CD4-positive, alpha-beta T cell treated with Interleukin-15 for 4 hours (primary cell): ENCODE measurements around the gene CCDC102B.
"Not testable (repeated sequence)": the region's sequence is repeated elsewhere in the genome, so short reads cannot be mapped to it uniquely, and the experiment has no call there.

Experiments used
- DNase-seq: peaks from one replicate; pipeline ENCODE4 v3.0.0-alpha.2; 2020; ENCODE audit warnings: low spot score

Gene CCDC102B

DNA sequence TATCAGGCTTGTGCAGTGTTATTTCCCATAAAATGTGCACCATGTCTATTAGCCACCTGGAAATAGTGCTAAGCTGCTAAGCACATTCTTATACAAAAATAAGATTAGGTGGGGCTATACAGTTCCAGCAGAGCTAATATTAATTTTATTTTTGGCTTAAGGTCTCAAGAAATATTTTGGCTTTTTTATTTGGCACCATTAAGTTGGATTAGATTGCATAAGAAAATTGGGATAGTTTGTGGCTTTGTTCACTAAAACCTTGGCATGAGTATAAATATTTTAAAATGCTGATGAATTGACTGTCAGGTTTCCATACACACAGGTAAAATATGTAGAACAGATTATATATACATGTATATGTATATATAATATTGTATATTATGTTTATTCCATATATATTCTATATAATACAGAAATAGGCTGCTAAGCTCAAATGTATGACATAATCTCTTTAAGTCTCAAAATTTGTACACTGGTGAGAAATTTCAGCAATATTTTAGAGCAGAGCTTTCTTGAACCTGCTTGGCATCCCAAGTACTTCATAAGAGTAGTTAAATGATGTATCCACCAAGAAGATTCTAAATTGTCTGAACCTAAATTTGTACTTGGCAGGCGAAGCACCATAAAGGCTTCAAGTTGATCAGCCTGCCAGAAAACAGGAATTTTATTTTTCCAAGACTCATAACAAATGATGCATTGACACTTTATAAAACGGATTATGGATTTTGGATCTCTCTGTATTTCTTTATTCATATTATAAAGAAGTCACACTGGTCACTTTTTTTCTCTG lies 32.6 kb downstream of the CCDC102B start:
- no peak for DNase-seq

DNA sequence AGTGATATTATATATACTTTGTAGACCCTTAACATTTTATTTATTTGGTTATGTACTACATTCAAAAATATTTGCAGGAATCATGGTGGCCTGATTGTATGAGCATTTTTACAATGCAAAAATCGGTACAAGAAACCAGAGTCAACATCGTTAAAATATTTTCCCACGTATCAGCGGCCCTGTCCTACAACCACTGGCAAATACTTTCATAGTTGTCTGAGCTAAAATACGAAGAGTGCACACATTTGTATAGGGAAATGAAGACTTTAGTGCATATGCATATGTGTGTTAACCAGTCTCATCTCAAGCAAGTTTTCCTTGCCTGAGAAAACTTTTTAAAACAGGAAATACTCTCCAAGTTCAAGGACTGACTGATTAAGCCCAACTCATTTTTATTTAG lies 35.9 kb downstream of the CCDC102B start:
- DNase-seq, result no peak

DNA sequence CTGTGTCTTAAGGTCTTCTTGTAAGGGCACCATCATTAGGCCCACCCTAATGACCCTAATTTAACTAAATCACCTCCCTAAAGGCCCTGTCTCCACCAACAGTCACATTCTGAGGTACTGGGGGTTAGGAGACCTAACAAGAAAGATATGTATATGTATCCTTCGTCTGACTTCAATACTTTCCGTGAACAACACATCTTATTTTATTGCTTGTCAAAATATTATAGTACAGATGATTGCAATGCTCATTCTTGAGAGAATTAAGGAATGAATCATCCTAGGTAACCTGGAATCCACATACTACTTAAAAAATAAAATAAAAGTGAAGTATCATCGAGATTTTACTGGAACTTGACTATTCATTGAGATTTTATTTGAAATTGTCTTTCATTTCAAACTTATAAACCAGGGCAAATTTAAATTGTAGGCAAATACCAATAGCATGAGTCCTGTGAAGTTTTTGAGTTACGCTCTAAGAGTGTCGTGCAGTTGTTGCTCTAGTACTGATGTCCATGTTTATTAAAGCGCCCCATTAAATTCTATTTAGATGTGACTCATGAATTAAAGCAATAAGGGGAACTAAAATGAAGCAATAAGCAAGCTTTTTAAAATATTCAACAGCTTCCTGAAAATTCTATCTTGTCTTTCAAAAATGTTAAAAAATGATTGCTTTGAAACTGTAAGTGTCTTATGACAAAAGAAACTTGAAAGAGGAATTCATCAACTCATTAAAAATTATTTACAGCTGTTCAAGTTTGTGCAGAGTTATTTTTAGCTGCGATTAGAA lies 40.0 kb downstream of the CCDC102B start:
- no peak for DNase-seq

DNA sequence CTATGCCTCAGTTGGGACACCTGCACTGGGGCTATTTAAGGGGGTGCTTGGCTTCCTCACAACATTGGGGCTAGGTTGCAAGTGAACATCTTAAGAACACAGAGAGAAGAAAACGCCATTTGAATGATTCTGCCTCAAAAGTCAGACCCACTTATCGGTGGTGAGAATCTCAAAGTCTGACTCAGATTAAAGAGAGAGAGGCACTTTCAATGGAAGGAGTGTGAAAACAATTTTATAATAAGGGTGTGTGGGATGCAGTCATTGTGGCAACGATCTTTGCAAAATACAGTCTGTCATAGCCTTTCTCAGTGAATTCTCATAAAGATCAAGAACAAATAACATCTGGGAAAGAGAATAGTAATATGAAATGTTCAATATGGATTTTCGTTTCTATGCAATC lies 41.8 kb downstream of the CCDC102B start:
- no peak for DNase-seq

DNA sequence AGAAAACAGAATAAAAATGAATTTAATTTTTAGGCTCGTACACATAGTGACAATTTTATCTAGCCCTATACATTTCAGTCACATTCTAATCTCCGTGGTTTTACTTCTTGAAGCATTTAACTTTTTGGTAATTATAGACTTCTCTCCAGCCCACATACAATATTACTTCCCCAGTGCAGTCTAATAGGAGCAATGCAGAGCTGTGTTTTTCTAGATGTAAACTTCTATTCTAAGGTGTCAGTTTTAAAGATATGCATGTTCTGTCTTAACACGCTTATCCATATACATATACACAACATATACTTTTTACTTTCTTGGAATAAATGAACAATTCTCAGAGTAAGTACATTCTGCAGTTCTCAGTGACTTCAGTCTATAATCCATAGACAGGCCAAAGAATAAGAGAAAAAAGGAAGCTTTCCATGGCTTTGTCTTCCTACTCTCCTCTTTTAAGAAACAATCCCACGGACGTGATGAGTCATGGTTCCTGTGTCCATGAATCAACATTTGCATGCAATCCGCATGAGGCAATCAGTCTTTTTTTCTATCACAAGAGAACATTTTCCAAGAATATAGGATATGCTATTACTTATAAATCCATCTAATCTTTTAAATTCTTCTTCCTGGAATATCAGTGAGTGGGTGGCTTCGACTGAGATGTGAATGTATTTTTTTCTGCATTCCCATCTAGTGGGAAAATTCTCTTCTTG lies 42.8 kb downstream of the CCDC102B start:
- no peak for DNase-seq

DNA sequence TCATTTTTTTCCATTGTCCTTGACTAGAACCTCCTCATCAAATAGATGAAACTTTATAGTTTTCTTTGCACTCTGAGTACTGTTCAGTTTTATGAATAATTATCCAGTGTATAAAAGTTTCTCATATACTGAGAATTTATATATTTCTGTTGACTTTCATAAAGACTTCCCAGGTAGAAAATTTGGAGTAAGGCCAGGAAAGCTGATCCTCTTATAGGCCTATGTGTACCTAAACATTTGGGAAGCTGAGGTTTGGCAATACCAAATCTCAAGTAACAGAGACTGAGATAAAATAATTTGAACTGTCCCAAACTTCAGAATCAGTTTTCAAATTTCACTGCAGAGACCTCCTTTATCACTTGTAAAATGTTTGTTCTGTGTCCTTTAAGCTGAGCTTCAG lies 43.4 kb downstream of the CCDC102B start:
- no peak for DNase-seq

DNA sequence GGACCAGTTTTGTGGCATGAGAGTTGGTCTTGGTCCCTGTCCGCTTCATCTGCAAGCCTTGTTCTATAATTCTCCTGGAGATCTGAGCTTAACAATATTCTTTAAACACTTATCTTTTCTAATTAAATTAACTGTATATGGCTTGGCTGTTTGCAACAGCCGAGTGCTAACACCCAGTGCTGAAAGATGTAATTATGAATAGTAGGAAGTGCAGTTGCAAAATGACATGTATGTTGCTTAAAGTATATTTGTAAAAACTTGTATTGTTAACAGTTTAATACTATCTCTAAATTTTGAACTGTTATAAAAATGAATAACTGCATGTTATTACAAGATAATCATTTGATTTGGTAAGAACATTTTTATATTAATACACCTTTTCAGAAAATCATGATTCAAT lies 45.1 kb downstream of the CCDC102B start:
- DNase-seq, result no peak

DNA sequence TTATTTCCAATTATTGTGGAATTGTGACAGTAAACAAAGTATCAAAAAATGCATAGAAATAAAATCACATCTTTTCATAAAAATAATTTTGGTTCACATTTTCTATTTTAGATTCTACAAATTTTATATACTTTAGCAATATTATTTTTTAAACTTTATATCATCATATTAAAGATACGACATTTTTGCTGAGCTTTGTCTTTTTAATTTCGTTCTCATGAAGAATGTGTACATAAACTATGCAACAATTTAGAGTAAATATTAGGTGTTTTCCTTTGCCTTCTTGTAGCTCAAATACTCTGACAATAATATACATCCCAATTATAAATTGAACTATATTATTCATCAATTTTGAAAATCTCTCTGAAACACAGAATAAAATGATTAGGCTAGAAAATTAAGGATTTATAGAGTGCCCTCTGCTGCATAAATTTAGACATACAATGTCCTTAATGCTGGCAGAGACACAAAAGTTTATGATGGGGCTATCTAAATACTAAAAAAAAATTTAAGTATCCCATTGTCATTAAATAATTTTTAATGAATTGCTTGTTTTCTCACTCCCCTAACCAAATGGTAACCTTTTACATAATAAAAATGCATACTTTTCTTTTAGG lies 45.7 kb downstream of the CCDC102B start:
- DNase-seq, result no peak

DNA sequence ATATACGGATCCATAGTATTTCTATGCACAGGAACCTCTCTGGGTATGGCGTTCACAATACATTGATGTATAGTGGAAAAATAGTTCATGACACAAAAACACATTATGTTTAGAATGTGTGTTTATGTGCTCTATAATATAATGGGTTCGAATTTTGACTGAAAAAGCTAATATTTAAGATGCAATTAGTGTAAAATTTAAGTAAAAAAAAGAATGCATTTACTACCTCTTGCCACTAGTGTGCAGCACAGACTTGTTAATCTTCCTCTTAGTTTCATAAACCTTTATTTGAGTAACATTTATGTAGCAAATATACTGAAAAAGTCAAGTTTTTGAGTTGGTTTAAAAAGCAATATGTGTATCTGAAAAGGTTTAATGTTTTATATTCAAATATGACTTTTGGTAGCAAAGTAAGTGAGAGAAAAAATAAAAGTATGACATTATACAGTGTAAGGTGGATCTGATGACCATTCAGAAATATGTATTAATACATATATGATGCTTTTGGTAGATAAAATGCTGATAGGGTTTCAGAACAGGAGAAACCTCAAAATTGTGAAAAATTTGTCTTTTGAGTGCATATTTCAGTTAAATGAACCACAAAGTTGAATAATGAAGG lies 49.4 kb downstream of the CCDC102B start:
- DNase-seq, result no peak

DNA sequence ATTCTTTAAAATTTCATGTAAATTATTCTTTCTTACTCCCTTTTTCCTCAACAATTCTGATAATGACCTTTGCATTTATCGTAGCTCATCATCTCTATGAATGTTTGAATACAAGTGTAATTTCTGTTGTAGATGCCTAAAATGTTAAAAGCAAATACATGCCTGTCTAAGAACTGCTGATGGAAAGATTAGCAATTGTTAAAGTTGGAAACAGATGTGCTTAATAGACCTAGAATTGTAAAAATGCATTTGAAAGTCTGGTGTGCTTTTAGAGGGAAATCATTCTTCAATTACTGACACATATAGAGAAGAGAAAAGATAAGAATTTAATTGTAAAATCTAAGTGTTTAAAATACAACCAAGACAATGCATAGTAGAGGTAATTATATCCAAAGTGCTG lies 50.4 kb downstream of the CCDC102B start:
- DNase-seq, result no peak

DNA sequence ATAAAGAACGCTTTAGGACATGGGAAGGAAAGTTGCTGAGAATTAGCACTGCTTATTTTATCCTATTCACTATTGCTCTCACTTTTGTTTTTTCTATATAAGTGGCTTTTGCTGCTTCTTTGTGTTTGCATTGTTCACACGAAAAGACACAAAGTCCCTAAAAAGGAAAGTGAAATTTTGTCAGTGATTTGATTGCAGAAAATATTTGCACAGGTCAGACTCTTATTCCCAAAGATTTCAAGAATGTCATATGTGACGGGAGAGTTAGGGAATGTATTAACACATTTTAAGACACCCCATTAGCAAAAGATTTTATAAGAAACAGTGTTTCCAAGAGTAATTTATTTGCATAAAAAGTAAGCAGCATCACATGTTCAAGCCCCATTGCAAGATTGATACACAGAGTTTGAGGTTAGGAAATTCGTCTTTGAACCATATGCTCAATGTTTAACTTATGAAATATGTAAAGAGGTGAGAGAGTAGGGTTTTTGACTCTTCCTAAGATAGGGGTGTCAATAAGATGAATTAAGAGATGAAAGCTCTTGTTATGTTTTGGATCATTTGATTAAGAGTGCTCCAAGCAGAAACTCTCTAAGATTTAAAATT lies 57.0 kb downstream of the CCDC102B start:
- no peak for DNase-seq

DNA sequence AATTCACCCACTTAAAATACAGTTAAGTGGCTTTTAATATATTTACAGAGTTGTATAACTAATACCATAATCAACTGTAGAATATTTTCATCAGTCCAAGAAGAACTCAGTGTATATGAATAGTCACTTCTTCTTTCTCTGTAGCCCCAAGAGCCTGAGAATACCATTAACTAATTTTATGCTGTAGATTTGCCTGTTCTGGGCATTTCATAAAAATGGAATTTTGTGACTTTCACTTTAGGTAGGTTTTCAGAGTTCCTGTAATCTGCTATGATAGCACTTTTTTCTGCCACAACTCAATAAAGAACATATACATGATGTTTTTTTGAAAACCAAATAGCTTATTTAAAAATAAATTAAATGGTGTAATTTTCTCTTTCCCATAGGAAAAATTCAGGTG lies 57.6 kb downstream of the CCDC102B start:
- DNase-seq, result no peak

DNA sequence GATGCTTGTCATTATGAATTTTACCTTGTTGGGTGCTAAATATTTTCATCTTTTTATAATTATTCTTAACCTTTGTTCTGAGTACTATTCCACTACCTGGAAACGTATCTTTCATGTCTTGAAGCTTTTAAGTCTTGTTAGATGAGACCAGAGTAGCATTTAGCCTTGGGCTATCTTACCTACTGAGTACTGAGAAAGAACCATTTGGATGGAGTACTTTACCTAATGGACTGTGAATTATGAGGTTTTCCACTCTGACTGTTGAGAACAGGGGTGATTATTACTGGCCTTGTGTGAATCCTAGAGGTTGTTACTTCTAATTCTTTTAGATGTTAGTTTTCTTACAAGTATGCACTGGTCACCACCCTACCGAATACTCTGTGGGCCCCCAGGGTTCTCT lies 63.5 kb downstream of the CCDC102B start:
- no peak for DNase-seq

DNA sequence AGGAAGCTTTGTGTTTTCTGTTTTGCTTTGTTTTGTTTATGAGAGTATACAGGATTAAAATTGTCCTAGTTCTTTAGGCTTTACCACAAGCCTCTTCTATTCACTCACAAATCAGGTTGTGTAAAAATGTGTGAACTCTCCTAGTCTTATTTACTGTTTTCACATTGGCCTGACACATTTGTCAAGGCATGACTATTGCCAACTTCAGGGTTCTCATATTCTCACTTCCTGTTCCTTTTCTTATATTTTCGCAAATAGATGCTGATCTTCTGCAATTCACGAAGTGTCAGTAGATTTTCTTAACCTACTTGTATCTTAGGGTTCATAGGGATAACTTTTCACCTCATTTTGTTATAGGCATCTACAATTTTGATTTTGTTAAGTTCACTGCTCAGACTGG lies 67.1 kb downstream of the CCDC102B start:
- no peak for DNase-seq

DNA sequence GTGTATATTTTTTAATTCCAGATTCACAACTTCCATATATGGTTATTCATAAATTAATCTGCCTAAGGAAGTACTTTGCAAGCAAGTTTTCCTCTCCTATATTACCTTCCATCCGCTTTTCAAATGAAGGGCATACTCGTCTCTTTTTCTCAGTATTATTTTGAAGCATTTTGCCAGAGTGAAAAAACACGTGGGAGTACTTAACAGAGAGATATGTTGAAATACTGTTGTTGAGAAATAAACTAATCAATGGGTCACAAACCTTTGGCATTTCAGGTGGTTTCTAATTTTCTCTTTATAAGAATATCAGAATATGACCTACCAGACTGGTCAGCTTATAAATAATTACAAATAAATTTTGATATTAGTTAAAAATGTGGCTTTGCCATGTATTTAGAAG lies 67.6 kb downstream of the CCDC102B start:
- DNase-seq, result no peak

DNA sequence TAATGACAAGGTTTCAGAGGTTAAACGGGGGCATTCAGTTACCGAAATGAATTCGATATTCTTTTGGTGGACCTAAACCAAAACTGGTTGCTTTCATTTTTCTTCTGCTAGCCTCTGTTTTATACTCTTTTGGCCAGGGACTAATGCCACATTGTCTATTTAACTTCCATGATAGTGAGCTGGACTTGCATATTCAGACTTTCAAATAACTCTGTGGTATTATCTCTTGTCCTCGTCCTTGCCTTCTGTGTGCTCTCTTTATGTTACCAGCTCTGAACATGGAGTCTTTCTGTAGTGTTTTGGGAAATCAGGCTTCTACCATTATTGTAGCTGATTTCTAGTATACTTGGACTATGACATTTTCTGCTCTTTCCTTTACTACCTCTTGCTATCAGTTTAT lies 75.1 kb downstream of the CCDC102B start:
- DNase-seq, result no peak

DNA sequence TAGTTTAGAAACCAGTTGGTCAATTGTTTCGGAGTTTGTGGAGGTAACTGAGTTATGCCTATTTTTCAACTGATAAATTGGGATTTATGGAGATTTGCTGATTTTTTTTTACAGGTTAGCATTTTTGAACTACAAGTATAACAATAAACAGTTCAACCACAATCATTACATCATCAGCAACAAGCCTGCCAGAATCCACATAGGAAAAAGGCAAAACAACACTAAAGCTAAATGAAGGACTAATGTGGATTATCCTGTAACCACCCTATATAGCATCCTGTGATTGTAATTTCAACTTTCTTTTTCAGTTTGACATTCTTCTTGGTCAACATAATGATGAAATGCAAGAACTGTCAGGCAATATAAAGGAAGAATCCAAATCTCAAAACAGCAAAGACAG lies 76.5 kb downstream of the CCDC102B start:
- no peak for DNase-seq

DNA sequence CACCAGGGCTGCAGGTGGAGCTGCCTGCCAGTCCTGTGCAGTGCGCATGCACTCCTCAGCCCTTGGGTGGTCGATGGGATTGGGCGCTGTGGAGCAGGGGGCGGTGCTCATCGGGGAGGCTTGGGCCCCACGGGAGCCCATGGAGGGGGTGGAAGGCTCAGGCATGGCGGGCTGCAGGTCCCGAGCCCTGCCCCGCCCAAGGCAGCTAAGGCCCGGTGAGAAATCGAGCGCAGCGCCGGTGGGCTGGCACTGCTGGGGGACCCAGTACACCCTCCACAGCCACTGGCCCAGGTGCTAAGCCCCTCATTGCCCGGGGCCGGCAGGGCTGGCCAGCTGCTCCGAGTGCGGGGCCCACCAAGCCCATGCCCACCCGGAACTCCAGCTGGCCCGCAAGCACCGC lies 82.1 kb downstream of the CCDC102B start:
- not testable (repeated sequence) for DNase-seq

DNA sequence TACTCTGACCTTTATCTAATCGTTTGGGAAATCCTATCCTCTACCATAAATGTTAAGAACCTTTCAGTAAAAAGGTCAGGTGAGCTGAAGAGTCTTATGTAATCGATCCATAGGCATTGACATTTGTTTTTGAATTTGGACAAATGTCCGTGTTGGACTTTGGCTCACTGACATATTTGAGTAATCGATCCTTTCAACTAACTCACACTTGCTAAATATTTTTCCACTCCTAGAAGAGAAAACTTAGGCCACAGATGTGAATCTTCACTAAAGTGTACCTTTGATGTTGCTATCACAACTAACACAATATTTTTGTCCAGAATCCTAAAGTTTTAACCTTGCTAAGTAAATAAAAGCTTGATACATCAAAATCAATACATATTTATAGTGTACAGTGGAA lies 89.5 kb downstream of the CCDC102B start:
- DNase-seq, result no peak

DNA sequence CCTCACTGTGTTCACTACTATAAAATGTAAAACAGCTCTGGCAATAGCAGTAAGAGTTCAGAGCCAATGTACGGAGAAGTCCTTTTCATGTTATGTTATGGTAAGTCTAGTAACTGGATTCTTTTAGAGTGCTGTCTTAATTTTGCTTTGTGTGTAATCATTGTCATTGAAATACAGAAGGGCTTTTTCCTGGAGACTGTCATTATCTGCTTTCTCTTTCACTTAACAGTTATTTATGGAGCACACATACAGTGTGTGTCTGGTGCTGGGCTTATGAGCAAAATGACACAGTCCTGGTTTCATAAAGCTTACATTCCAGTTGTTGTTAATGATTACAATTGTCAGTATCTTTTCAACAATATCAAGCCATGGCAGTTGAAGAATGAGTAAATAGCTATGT lies 95.5 kb downstream of the CCDC102B start:
- no peak for DNase-seq

DNA sequence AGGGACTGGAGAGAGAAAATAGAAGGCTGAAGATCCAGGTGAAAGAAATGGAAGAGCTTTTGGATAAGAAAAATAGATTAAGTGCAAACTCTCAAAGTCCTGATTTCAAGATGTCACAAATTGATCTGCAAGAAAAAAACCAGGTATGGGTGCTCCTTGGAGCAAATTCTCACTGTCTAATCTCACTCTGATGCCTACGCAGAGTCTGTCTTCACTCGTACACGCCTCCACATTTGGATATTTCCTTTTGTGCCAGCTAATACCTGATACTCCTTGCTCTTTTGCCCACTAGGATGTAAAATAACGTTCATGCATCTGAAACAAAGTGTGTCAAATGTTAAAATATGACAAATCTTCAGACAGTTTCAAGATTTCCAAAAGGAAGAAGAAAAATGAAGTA lies 99.4 kb downstream of the CCDC102B start:
- DNase-seq, result no peak

DNA sequence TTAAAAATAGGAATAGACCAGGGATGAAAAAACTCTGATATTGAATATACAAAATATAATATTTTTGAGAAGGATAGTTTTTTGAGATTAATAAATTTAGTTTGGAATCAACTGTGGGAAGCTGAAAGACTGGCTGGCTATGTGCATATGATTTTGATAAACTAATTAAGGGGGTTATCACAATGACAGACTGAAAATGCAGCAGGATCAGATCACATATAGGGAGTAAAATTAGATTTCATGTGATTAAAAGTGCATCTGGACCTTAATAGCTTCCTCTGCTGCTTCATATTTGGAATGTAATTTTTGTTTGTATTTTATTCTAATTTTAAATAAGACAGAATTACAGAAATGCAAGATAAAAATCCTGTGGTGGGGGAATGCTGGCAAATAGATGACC lies 111.7 kb downstream of the CCDC102B start:
- DNase-seq, result no peak
